MCF 10A (cell line): ENCODE measurements around the gene IGF1R. TPM values are rescaled to one million over a fixed set of nuclear protein-coding genes. Genes with fewer than 3 reads are reported as not detected.

Source experiments
- BruUV-seq: library from RNA; stranded (reverse); fragments of 400-500 nt; replicated peaks from 2 replicates; lab custom pipeline; 2021; lab: Mats Ljungman, UMichigan
- CTCF ChIA-PET: fragments of 300-600 bp; sonication (Branson Sonifier 250); formaldehyde crosslinking; extraction: SDS; loops from one replicate; lab custom pipeline; 2021; ENCODE audit warnings: antibody characterized with exemption, inconsistent platforms; lab: Yijun Ruan, JAX
- POLR2A ChIA-PET: fragments of 300-600, 350-650 bp; sonication (Branson Sonifier 250); formaldehyde crosslinking; extraction: SDS; loops from one replicate; lab custom pipeline; 2020; ENCODE audit warnings: antibody characterized with exemption, inconsistent platforms; lab: Yijun Ruan, JAX
- DNase-seq: peaks from one replicate; pipeline ENCODE4 v3.0.0-alpha.2; 2018; ENCODE audit not compliant: unreplicated experiment
- H3K27ac Mint-ChIP-seq: one replicate; pipeline ENCODE4 v1.8.0; 2022; ENCODE audit warnings: mild to moderate bottlenecking, low read depth, mixed read lengths; ENCODE audit not compliant: unreplicated experiment
- H3K27me3 Mint-ChIP-seq: one replicate; pipeline ENCODE4 v1.8.0; 2022; ENCODE audit warnings: mixed read lengths; ENCODE audit not compliant: insufficient read depth, unreplicated experiment
- H3K36me3 Mint-ChIP-seq: one replicate; pipeline ENCODE4 v1.8.0; 2022; ENCODE audit warnings: mild to moderate bottlenecking, moderate library complexity, mixed read lengths; ENCODE audit not compliant: insufficient read depth, unreplicated experiment
- H3K4me1 Mint-ChIP-seq: one replicate; pipeline ENCODE4 v1.8.0; 2022; ENCODE audit warnings: mixed read lengths; ENCODE audit not compliant: insufficient read depth, unreplicated experiment
- H3K4me3 Mint-ChIP-seq: one replicate; pipeline ENCODE4 v1.8.0; 2022; ENCODE audit warnings: mild to moderate bottlenecking, moderate library complexity, mixed read lengths; ENCODE audit not compliant: unreplicated experiment
- H3K9me3 Mint-ChIP-seq: one replicate; pipeline ENCODE4 v1.8.0; 2022; ENCODE audit warnings: mixed read lengths; ENCODE audit not compliant: unreplicated experiment
- CTCF ChIP-seq: fragments of 200-600 bp; IDR thresholded peaks from one replicate; pipeline ENCODE4 v1.8.0; 2022; ENCODE audit warnings: antibody characterized with exemption, mild to moderate bottlenecking; ENCODE audit not compliant: unreplicated experiment
- intact Hi-C: fragments of 100-400 bp; cut with micrococcal nuclease; formaldehyde crosslinking; loops from 2 replicates; pipeline ENCODE4 v1.14.1; 2022
- total RNA-seq: library from RNA; stranded (reverse); gene quantifications from 2 replicates; pipeline ENCODE4 v1.2.3, GENCODE V29; 2022

Gene IGF1R
- total RNA-seq, 1 experiment from 2014 or later: 53.3 TPM

GRCh38 chr15:98874773-98875172, 226.4 kb downstream of the IGF1R start:
- Mint-ChIP-seq H3K4me1 (peaks cover 46% of the 10 kb centered on the region), H3K36me3 (peaks cover 7% of the 10 kb centered on the region), H3K27ac (peak overlapping the region; percentile 89), H3K4me3 (peak overlapping the region; percentile 69), H3K27me3 (no peaks in the 10 kb centered on the region), H3K9me3 (peaks cover 6% of the 10 kb centered on the region)
- no TSS peak for BruUV-seq
- intact Hi-C loops: loop anchor here (2.0 kb wide), 1 partner anchor 224 kb away; no protein-coding TSS in a partner anchor
- ChIA-PET POLR2A (interaction anchor here (0.8 to 6.3 kb wide), 23 partner anchors 8 to 228 kb away, joined by 3 to 148 read pairs (median 7); partner anchors contain the start of gene IGF1R), CTCF (interaction anchor here (0.6 to 4.9 kb wide), 8 partner anchors 18 to 1859 kb away, joined by 3 to 36 read pairs (median 4); no protein-coding TSS in a partner anchor)
- peak; percentile 62 for DNase-seq
- TF ChIP-seq CTCF: no peak

GRCh38 chr15:98875309-98875708, 227.0 kb downstream of the IGF1R start:
- intact Hi-C loops: loop anchor here (2.0 kb wide), 1 partner anchor 225 kb away; no protein-coding TSS in a partner anchor
- CTCF ChIA-PET: interaction anchor here (0.6 to 4.9 kb wide), 5 partner anchors 13 to 433 kb away, joined by 3 to 36 read pairs (median 3); no protein-coding TSS in a partner anchor
- no peak for DNase-seq
- peaks cover 6% of the 10 kb centered on the region for H3K9me3 Mint-ChIP-seq
- peak overlapping the region; percentile 89 for H3K27ac Mint-ChIP-seq
- H3K27me3 Mint-ChIP-seq: no peaks in the 10 kb centered on the region
- H3K4me3 Mint-ChIP-seq: peak overlapping the region; percentile 69
- peaks cover 46% of the 10 kb centered on the region for H3K4me1 Mint-ChIP-seq
- peaks cover 7% of the 10 kb centered on the region for H3K36me3 Mint-ChIP-seq
- BruUV-seq: no TSS peak
- TF ChIP-seq CTCF: no peak
- POLR2A ChIA-PET: interaction anchor here (0.6 to 6.3 kb wide), 16 partner anchors 9 to 229 kb away, joined by 3 to 148 read pairs (median 16); partner anchors contain the start of gene IGF1R

- Mint-ChIP-seq H3K4me1 (peaks cover 40% of the 10 kb centered on the region), H3K4me3 (no peak overlapping the region), H3K9me3 (no peaks in the 10 kb centered on the region), H3K27me3 (no peaks in the 10 kb centered on the region), H3K27ac (peak overlapping the region; percentile 76), H3K36me3 (peaks cover 11% of the 10 kb centered on the region)
- intact Hi-C loops: no loop called here
- no TSS peak for BruUV-seq
- POLR2A ChIA-PET: interaction anchor here (0.9 to 6.3 kb wide), 16 partner anchors 8 to 229 kb away, joined by 3 to 148 read pairs (median 8); partner anchors contain the start of gene IGF1R
- no peak for DNase-seq
- CTCF ChIA-PET: interaction anchor here (0.7 to 4.9 kb wide), 5 partner anchors 19 to 224 kb away, joined by 3 to 36 read pairs (median 4); no protein-coding TSS in a partner anchor
- TF ChIP-seq CTCF: no peak
Observed at GRCh38 chr15:98876451-98877369, 228.4 kb downstream of the IGF1R start.
